ENCODE measurements around the gene DIPK1A.
A peak's percentile ranks its signal among the peaks of the same experiment; 100 is the strongest.

The DIPK1A gene

GRCh38 chr1:92949937-92950817 lies 11.1 kb downstream of the DIPK1A start:
- Histone ChIP-seq H3K36me3 (ENCODE audit: control insufficient read depth in 2 of 2, insufficient read depth in 2 of 2, low read length in 2 of 2) (no peaks in the 10 kb centered on the region), H3K27ac (ENCODE audit: low read length) (no peak overlapping the region), H3K4me3 (ENCODE audit: low read length in 2 of 2) (no peak overlapping the region), H3K4me1 (ENCODE audit: control insufficient read depth, insufficient read depth, low read length) (no peaks in the 10 kb centered on the region), H3K27me3 (ENCODE audit: control insufficient read depth in 1 of 2, insufficient read depth in 2 of 2, low read length in 2 of 2) (no peaks in the 10 kb centered on the region), H3K9me3 (ENCODE audit: control insufficient read depth in 2 of 2, low read length in 2 of 2) (no peaks in the 10 kb centered on the region), H3K9ac (ENCODE audit: low read length in 2 of 2) (no peak overlapping the region)

- H3K4me3 ChIP-seq (ENCODE audit: low read length in 2 of 2): no peak overlapping the region
- H3K27me3 ChIP-seq (ENCODE audit: control insufficient read depth in 1 of 2, insufficient read depth in 2 of 2, low read length in 2 of 2): no peaks in the 10 kb centered on the region
- no peaks in the 10 kb centered on the region for H3K9me3 ChIP-seq (ENCODE audit: control insufficient read depth in 2 of 2, low read length in 2 of 2)
- no peak overlapping the region for H3K27ac ChIP-seq (ENCODE audit: low read length)
- H3K9ac ChIP-seq (ENCODE audit: low read length in 2 of 2): no peak overlapping the region
- no peaks in the 10 kb centered on the region for H3K36me3 ChIP-seq (ENCODE audit: control insufficient read depth in 2 of 2, insufficient read depth in 2 of 2, low read length in 2 of 2)
- H3K4me1 ChIP-seq (ENCODE audit: control insufficient read depth, insufficient read depth, low read length): peaks cover 13% of the 10 kb centered on the region
These were observed 13.2 kb downstream of the DIPK1A start for GRCh38 chr1:92948071-92948470.

GRCh38 chr1:92945748-92946270 lies 15.5 kb downstream of the DIPK1A start:
- Histone ChIP-seq H3K9me3 (ENCODE audit: control insufficient read depth in 2 of 2, low read length in 2 of 2) (no peaks in the 10 kb centered on the region), H3K4me3 (ENCODE audit: low read length in 2 of 2) (no peak overlapping the region), H3K27ac (ENCODE audit: low read length) (no peak overlapping the region), H3K9ac (ENCODE audit: low read length in 2 of 2) (no peak overlapping the region), H3K4me1 (ENCODE audit: control insufficient read depth, insufficient read depth, low read length) (peaks cover 17% of the 10 kb centered on the region), H3K27me3 (ENCODE audit: control insufficient read depth in 1 of 2, insufficient read depth in 2 of 2, low read length in 2 of 2) (no peaks in the 10 kb centered on the region), H3K36me3 (ENCODE audit: control insufficient read depth in 2 of 2, insufficient read depth in 2 of 2, low read length in 2 of 2) (no peaks in the 10 kb centered on the region)

GRCh38 chr1:92944901-92945747 lies 16.1 kb downstream of the DIPK1A start:
- Histone ChIP-seq H3K4me3 (ENCODE audit: low read length in 2 of 2) (no peak overlapping the region), H3K27ac (ENCODE audit: low read length) (peak overlapping the region; percentile 19), H3K9me3 (ENCODE audit: control insufficient read depth in 2 of 2, low read length in 2 of 2) (no peaks in the 10 kb centered on the region), H3K36me3 (ENCODE audit: control insufficient read depth in 2 of 2, insufficient read depth in 2 of 2, low read length in 2 of 2) (no peaks in the 10 kb centered on the region), H3K4me1 (ENCODE audit: control insufficient read depth, insufficient read depth, low read length) (peaks cover 20% of the 10 kb centered on the region), H3K27me3 (ENCODE audit: control insufficient read depth in 1 of 2, insufficient read depth in 2 of 2, low read length in 2 of 2) (no peaks in the 10 kb centered on the region), H3K9ac (ENCODE audit: low read length in 2 of 2) (no peak overlapping the region)

- Histone ChIP-seq H3K27me3 (ENCODE audit: control insufficient read depth in 1 of 2, insufficient read depth in 2 of 2, low read length in 2 of 2) (no peaks in the 10 kb centered on the region), H3K36me3 (ENCODE audit: control insufficient read depth in 2 of 2, insufficient read depth in 2 of 2, low read length in 2 of 2) (no peaks in the 10 kb centered on the region), H3K4me3 (ENCODE audit: low read length in 2 of 2) (peak overlapping the region in 1 of 2 donors; percentile 36), H3K9ac (ENCODE audit: low read length in 2 of 2) (no peak overlapping the region), H3K9me3 (ENCODE audit: control insufficient read depth in 2 of 2, low read length in 2 of 2) (no peaks in the 10 kb centered on the region), H3K4me1 (ENCODE audit: control insufficient read depth, insufficient read depth, low read length) (peaks cover 22% of the 10 kb centered on the region), H3K27ac (ENCODE audit: low read length) (peak overlapping the region; percentile 66)
These were observed 17.8 kb downstream of the DIPK1A start for GRCh38 chr1:92943502-92943847.

GRCh38 chr1:92940541-92940940 lies 20.7 kb downstream of the DIPK1A start:
- Histone ChIP-seq H3K4me3 (ENCODE audit: low read length in 2 of 2) (no peak overlapping the region), H3K9me3 (ENCODE audit: control insufficient read depth in 2 of 2, low read length in 2 of 2) (no peaks in the 10 kb centered on the region), H3K27ac (ENCODE audit: low read length) (no peak overlapping the region), H3K9ac (ENCODE audit: low read length in 2 of 2) (no peak overlapping the region), H3K4me1 (ENCODE audit: control insufficient read depth, insufficient read depth, low read length) (peaks cover 22% of the 10 kb centered on the region), H3K27me3 (ENCODE audit: control insufficient read depth in 1 of 2, insufficient read depth in 2 of 2, low read length in 2 of 2) (no peaks in the 10 kb centered on the region), H3K36me3 (ENCODE audit: control insufficient read depth in 2 of 2, insufficient read depth in 2 of 2, low read length in 2 of 2) (no peaks in the 10 kb centered on the region)

- peaks cover 9% of the 10 kb centered on the region for H3K4me1 ChIP-seq (ENCODE audit: control insufficient read depth, insufficient read depth, low read length)
- no peak overlapping the region for H3K27ac ChIP-seq (ENCODE audit: low read length)
- H3K27me3 ChIP-seq (ENCODE audit: control insufficient read depth in 1 of 2, insufficient read depth in 2 of 2, low read length in 2 of 2): no peaks in the 10 kb centered on the region
- no peak overlapping the region for H3K9ac ChIP-seq (ENCODE audit: low read length in 2 of 2)
- no peaks in the 10 kb centered on the region for H3K36me3 ChIP-seq (ENCODE audit: control insufficient read depth in 2 of 2, insufficient read depth in 2 of 2, low read length in 2 of 2)
- no peak overlapping the region for H3K4me3 ChIP-seq (ENCODE audit: low read length in 2 of 2)
- H3K9me3 ChIP-seq (ENCODE audit: control insufficient read depth in 2 of 2, low read length in 2 of 2): no peaks in the 10 kb centered on the region
These were observed 23.5 kb downstream of the DIPK1A start for GRCh38 chr1:92937731-92938130.

GRCh38 chr1:92936865-92937264 lies 24.4 kb downstream of the DIPK1A start:
- Histone ChIP-seq H3K27ac (ENCODE audit: low read length) (no peak overlapping the region), H3K36me3 (ENCODE audit: control insufficient read depth in 2 of 2, insufficient read depth in 2 of 2, low read length in 2 of 2) (no peaks in the 10 kb centered on the region), H3K27me3 (ENCODE audit: control insufficient read depth in 1 of 2, insufficient read depth in 2 of 2, low read length in 2 of 2) (no peaks in the 10 kb centered on the region), H3K4me1 (ENCODE audit: control insufficient read depth, insufficient read depth, low read length) (peaks cover 9% of the 10 kb centered on the region), H3K9me3 (ENCODE audit: control insufficient read depth in 2 of 2, low read length in 2 of 2) (no peaks in the 10 kb centered on the region), H3K4me3 (ENCODE audit: low read length in 2 of 2) (no peak overlapping the region), H3K9ac (ENCODE audit: low read length in 2 of 2) (no peak overlapping the region)

- no peaks in the 10 kb centered on the region for H3K36me3 ChIP-seq (ENCODE audit: control insufficient read depth in 2 of 2, insufficient read depth in 2 of 2, low read length in 2 of 2)
- no peaks in the 10 kb centered on the region for H3K9me3 ChIP-seq (ENCODE audit: control insufficient read depth in 2 of 2, low read length in 2 of 2)
- no peaks in the 10 kb centered on the region for H3K27me3 ChIP-seq (ENCODE audit: control insufficient read depth in 1 of 2, insufficient read depth in 2 of 2, low read length in 2 of 2)
- peak overlapping the region; percentile 33 to 36 for H3K4me3 ChIP-seq (ENCODE audit: low read length in 2 of 2)
- H3K27ac ChIP-seq (ENCODE audit: low read length): peak overlapping the region; percentile 53
- H3K4me1 ChIP-seq (ENCODE audit: control insufficient read depth, insufficient read depth, low read length): peaks cover 4% of the 10 kb centered on the region
- peak overlapping the region; percentile 2 to 13 for H3K9ac ChIP-seq (ENCODE audit: low read length in 2 of 2)
These were observed 26.6 kb downstream of the DIPK1A start for GRCh38 chr1:92934395-92935378.

GRCh38 chr1:92933459-92933858 lies 27.8 kb downstream of the DIPK1A start:
- Histone ChIP-seq H3K4me1 (ENCODE audit: control insufficient read depth, insufficient read depth, low read length) (peaks cover 4% of the 10 kb centered on the region), H3K9me3 (ENCODE audit: control insufficient read depth in 2 of 2, low read length in 2 of 2) (no peaks in the 10 kb centered on the region), H3K27ac (ENCODE audit: low read length) (no peak overlapping the region), H3K27me3 (ENCODE audit: control insufficient read depth in 1 of 2, insufficient read depth in 2 of 2, low read length in 2 of 2) (no peaks in the 10 kb centered on the region), H3K9ac (ENCODE audit: low read length in 2 of 2) (no peak overlapping the region), H3K4me3 (ENCODE audit: low read length in 2 of 2) (peak overlapping the region in 1 of 2 donors; percentile 1), H3K36me3 (ENCODE audit: control insufficient read depth in 2 of 2, insufficient read depth in 2 of 2, low read length in 2 of 2) (no peaks in the 10 kb centered on the region)
